C1 segment of cervical spinal cord (tissue), 14 donors: ENCODE measurements around the gene CALHM5.

Source experiments
- DNase-seq, 14 donors: peaks; one replicate each; lab custom pipeline; 2025; lab: John Stamatoyannopoulos, UW

CALHM5 gene

DNA sequence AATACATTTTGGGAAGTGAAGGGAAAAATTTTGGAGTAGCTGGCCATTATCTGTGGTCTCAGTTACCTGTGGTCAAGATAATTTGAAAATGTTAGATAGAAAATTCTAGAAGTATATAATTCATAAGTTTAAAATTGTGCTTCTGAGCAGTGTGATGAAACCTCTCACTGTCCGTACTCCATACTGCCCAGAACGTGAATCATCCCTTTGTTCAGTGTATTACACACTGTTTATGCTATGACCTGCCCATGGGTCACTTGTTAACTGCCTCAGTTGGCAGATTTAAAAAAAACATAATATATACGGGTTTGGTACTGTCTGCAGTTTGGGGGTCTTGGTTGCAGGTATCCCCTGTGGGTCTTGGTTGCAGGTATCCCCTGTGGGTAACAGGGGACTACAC lies 4.1 kb upstream of the CALHM5 start:
- no peak for DNase-seq

GRCh38 chr6:116508527-116508926 lies 2.9 kb upstream of the CALHM5 start:
- DNase-seq: no peak

DNA sequence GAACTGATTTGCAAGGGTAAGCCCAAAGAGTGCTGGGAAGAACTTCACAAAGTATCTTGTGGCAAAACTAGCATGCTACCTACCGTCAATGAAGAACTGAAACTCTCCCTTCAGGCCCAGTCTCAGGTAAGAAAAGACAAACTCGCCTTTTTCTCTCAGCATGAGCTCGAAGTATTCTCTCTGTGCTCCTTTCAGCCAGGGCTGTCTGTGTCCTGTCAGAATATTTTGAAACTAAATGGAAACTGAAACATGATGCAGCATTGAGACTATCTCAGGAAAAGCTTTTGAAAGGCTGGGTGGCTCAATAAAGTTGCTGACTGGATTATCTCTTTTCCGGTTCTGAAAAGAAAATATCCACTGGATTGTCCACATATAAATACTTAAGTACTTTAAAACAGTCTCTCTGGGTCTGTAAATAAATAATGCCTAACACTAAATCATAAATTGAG lies 696 bp downstream of the CALHM5 start:
- DNase-seq: no peak

DNA sequence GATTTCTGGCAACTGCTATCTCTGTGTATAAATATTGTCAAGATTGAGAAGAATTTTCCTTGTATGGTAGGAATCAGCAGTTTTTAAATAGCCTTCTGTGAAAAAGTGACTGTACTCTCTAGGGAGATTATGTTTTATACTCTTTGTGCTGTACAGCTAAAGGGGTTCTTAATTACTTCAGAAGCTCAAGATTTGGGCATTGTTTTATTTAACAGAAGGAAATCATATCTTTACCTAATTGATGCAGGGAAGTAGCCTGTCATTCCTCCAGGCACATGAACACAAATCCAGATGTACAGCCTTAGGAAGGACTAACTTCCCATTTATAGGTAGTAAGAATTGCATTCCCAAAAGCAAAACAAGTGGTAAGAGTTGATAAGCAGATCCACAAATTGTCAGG lies 1.3 kb downstream of the CALHM5 start:
- no peak for DNase-seq

DNA sequence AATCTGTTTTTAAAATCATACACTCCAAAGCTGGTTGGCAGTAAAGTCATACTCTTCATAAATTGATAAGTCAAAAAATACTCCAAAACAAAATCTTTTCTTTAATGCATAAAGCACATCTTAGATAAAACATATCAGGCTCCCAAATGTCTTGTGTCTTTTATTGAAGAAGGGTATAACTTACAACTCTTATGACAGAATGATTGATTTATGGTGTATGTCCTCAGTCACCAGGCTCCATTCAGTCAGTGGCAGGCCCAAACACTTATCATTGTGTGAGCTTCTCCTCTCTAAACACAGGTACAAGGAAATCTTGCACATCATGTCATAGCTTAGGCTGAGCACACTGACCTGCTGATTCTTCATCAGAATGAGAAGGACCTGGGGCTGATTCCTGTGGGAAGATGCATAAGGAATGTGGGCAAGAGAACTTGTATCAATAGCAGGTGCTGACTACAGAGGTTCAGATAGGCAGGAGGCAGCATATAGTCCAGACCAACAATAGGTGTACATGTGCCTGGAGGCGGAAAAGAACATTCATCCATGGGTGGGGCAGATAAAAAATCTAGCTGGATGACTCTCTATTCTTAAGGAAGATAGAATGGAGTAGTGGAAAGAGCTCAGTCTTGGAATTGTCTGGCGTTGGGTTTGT lies 1.9 kb downstream of the CALHM5 start:
- no peak for DNase-seq

DNA sequence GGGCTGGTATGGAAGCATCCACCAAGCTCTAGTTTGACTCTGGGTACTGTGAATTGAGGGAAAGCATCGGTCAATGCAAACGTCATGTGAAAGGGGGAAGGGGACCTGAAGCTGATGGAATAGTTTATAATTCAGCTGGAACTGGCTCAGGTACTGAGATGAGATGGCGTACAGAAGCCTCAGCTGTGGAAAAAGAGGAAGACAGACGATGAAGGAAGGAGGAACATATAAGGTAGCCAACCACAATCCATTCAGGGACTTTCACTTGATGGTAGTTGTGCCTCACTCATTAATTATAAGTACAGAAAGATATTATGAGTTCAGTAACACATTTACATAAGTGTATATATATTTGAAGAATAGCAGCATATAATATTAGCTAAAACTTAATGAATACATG lies 2.7 kb downstream of the CALHM5 start:
- no peak for DNase-seq

DNA sequence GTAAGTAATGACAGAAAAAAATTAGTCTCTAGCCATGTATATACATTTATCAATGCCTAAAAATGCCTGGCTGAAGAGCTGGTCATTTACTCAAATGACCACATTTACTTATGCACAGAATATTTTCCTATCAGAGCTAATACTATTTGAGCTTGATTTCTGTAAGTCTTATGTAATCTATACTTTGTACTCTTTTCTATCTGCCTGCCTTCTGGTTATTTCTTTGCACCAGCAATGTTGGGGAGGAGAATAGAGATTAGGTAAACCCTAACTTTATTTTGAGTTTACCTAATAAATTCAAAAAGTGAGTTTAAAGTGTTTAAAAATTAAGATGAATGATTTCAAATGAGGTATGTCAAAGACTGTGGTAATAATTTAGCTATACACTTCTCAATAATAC lies 3.7 kb downstream of the CALHM5 start:
- no peak for DNase-seq

DNA sequence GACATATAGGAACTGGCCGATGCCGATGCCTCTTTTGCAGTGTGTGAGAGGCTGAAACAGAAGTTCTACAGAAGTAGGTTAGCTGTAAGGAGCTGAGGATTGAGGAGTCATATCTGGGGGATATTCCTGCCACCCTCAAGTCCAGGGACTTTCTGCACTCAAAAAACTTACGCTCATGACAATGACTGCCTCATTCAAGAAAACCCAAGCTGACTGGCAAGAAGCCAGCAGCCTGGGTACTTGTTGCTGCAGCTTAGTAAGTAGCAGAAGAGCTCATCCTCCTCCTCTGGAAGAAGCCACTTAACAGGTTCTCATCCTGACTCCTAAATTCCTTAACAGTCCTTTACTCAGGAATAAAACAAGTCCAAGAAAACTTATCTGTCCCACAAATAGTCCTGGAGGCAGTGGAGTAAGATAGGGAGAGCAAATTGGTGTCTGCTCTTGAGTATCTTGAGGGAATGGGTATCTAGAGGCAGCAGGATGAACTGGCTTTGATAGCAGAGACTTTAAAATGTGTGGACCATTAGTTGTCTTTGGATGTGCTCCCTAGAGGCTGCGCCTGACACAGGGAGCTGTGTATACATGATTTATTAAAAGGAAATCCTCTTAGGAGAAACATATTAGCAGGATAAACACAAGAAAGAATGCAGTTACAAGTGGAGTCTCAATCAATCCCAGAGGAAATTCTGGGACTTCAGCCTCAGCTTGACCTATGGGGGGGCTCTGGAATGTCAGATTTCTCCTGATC lies 7.4 kb downstream of the CALHM5 start:
- no peak for DNase-seq

DNA sequence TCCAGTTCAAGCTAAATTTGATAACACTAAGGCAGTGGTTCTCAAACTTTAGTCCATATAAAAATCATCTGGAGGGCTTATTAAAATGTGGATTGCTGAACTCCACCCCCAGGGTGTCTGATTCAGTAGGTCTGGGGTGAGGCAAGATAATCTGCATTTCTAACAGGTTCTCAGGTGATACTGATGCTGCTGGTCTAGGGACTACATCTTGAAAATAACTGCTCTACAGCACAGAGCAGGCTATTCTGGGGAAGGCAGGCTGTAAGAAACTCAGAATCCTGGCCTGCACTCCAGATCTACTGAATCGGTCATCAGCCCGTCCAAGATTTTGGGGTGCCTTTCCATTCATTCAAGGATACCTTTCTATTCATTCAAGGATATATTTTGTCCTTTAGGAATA lies 11.5 kb downstream of the CALHM5 start:
- DNase-seq: no peak

DNA sequence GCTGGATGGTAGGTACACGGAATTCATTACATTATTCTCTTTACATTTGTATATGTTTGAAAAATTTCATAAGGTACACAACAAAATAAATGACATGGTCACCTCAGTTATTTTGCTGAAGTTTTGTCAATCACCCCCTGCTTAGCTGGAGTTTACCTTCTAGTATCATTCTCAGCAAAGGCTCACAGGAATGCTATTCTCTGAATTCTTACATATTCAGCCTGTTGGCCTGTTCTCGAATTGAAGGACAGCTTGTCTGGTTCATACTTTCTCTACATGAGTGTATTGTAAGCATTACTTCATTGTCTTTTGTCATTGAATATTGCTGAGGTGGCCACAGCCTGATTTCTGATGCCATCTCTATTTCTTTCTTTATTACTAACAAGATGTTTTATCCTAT lies 12.8 kb downstream of the CALHM5 start:
- DNase-seq: no peak

DNA sequence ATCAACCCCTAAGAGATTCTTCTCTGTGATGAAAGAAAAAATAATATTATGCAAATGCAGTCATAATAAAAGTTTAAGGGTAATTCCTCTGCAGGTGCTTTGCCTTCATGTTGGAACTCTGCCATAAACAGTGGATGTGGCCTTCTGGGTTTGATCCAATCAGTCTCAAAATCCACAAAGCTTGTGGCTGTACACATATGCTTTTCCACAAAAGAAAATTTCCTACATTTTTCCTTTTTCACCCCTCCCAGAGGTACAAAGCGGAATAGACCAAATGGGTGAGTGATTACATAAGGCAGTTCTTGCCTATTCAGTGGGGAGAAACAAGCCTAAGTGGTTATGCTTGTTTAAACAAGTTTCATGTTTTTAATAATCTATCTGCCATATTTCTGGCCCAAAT lies 16.7 kb downstream of the CALHM5 start:
- no peak for DNase-seq

- DNase-seq: no peak
Measured at GRCh38 chr6:116528780-116529179, 17.3 kb downstream of the CALHM5 start.

DNA sequence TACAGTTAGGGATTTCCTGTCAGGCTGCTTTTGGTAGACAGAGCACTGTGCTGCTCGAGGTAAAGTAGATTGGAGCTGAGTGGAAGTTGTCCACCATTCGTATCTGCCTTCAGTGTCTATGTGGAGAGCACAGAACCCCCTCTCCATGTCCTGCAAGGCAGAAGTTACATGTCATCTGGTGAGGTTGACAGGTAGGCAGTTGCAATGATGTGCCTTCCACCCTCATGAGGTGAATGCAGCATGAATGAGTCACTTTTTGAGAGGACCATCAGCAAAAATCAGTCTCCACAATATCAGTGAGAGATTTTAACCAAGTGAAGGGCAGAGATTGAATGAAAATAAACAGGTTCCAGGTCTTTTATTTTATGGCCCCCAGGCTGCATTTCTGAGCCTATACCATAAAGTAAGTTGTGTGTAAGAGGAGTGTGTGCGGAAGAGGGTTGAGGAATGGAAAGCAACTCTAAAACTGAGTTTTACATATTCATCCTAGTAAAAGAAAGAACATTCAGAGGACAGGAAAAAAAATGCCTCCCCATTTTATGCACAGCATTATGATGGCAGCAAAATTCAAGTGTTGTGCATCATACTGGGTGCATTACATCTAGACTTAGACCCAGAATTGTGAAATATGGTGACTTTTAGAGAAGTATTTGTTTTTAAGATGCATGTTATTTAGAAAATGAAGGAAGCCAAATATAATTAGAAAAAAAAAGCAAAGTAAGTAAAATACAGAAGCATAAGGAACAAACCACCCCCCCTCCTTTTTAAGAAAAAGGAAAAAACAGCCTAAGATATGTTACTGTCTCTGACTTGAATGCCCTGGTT lies 18.2 kb downstream of the CALHM5 start:
- no peak for DNase-seq

DNA sequence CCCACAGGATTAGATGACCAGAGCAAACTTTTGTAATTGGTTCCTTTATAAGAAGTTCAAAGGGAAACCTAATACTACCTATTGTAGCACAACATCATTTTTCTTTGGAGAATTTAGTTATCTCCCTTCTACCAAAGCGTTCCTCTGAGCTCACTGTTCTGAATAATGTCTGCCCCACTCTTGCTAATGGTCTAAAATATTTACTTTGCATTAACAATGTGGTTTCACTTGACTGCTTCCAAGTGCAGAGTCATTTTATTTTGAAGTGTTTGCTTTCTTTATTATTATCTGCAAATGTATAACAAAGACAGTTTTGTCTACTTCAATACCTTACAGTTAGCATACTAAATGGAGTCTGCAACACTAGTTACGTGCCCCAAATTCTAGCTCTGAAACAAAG lies 19.0 kb downstream of the CALHM5 start:
- no peak for DNase-seq

DNA sequence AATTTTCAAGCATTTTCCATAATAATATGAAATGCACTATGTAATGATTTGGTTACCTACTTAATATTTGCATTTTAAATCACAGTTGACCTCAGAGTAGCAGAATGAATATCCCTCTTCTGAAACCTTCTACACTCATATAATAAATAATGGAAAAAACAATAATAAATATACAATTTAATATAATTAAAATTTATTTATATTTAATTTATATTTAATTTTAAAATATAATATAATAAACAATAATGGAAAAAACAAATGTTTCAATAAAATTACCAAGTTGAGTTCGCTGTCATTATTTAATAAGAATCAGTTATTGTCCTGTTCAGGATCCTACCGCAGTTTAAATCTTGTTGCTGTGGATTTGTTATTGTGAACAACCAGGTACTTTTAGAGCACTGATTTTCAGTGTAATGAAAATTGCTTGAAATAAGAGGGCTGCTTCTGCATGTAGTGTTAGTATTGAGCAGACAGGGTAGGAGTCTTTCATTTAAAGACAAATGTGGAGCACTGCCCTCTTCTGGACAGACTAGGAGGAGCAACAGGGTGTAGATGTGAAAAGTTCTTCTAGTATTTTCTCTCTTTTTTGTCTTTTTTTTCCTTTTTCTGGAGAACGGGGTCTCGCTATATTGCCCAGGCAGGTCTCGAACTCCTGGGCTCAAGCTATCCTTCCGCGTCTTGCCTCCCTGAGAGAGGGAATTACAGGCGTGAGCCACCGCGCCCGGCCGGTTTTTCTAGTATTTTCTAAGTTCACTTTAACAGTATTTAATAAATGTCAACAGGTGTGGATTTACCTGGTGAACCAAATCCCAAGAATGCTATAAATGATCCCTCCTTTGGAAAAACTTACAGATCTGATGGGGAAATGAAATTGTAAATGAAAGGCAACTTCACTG lies 20.5 kb downstream of the CALHM5 start:
- peak in 3 of 14 donors; percentile 1 to 23 (median 1) for DNase-seq

DNA sequence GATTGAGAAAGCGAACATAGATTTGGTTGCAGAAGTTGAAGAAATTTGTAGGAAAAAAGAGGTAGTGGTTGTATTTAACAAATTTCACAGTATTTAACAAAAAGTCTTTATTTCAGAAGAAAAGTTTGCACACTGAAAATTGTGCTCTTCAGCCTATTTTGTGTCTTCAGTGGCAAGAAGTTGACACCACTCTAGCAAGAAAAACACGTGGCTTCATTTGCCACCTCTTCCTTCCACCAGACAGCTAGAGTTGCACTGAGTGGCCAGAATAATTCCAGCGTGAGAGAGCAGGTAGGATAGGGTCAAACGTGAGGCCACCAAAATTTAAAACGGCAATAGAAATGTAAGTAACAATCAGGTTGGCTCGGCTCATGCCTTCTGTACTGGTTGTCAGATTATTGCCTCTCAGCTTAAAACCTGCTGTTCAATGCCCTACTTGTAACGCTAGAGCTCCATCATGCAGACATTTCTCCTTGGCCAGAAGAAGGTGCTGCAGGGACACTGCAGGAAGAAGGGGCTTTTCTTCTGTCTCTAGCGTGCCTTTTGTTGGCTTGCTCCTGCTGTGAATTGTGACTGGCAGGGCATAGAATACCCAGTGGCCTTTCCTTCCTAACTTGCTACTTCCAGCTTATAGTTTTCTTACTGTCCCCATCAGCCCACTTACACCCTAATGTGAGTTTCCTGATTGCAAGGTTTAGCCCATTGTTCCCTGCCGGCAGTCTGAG lies 22.0 kb downstream of the CALHM5 start:
- peak in 1 of 14 donors; percentile 4 for DNase-seq

DNA sequence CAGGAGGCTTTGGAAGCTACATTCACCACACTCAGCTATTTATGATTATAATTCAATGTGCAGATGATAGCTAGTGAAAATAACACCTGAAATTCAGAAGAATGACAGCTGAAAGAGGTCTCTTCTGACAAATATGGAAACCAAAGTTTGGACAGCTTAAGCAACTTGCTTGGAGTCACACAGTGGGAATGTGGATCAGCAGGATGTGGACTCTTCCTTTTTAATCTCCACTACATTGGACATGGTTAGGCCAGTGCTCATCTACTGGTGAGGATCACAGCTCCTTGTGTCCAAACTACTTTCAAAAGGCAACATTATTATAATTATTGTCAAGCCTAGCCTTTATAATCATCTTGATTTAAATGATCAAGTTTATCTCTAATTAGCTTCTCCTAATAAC lies 23.7 kb downstream of the CALHM5 start:
- no peak for DNase-seq

DNA sequence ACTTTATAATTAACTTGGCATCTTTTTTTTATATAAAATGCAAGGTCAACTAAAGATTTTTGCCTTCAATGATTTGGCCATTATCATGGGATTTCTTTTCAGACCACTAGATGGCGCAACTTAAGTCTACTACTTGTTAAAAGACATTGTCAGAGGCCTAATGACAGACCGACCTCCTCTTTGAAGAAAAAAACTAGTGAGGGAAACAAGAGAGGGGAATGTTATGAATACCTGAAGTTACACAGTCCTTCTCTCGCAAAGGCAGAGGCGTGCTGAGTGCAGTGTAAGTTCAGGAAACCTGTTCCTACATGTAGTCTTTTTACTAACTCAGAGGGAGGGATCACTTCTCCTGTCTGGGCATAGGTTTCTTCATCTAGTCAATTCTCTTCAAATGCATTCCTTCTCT lies 24.8 kb downstream of the CALHM5 start:
- DNase-seq: peak in 1 of 14 donors; percentile 16

DNA sequence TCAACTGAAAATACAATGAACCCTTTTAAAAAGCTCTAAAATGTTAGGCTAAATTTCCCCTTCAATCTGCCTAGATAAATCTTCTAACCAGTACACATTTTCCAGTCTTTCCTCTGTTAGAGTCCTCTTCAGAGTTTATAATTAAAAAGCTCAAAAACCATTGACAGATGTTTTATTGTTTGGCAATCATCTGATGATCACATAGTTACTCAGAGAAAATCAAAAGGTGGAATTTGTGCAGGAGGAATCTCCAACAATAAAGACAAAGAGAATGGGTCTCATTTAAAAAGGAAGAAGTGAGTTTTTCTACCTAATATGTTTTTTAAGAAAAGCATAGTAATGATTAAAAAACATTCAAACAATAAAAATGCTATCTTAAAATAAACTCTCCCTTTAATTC lies 31.0 kb downstream of the CALHM5 start:
- DNase-seq: no peak

DNA sequence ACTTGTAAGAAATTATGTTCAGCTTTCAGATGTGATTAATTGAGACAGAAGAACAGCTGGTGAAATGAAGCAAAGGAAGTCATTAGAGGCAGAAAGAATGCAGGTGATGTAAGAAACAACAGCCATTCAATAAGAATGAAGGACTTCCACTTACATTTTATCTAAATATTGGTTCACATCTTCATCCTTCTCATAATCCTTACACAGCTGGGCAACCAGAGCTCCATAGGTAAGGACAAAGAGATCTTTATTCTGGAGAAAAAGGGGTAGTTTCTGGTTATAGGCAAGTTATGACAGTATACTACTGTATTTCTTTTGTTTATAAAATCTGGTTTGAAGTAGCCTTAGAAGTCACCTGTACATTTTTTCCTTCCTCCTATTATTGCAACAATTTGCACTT lies 31.7 kb downstream of the CALHM5 start:
- no peak for DNase-seq

GRCh38 chr6:116545651-116546050 lies 34.2 kb downstream of the CALHM5 start, which contains the start of gene TRAPPC3L:
TRAPPC3L (minus strand) TSS chr6:116545684; CDS start chr6:116545514, 170 bp downstream.
- DNase-seq: no peak
